SK-N-SH treated with all-trans-retinoic acid at 6 μM for 48 hours (cell line): Measurements from ENCODE around the gene LINGO3.

Experiments used
- ATAC-seq: fragments of 200-7000 bp; cut with Tn5 transposase; 3 replicates; pipeline ENCODE4 v1.9.1; 2020; ENCODE audit warnings: mild to moderate bottlenecking, moderate library complexity
- ARNTL ChIP-seq: fragments of 450-650 bp; formaldehyde crosslinking; IDR thresholded peaks from 2 replicates; pipeline ENCODE4 v1.5.0; 2020; ENCODE audit warnings: low read depth, mild to moderate bottlenecking, moderate library complexity, borderline replicate concordance
- BACH2 ChIP-seq: fragments of 250-450 bp; sonication (Bioruptor Pico); IDR thresholded peaks from 2 replicates; pipeline ENCODE4 v1.9.0; 2021; ENCODE audit warnings: mild to moderate bottlenecking, borderline replicate concordance
- CREB5 ChIP-seq: fragments of 250-450 bp; sonication (Bioruptor Pico); IDR thresholded peaks from 2 replicates; pipeline ENCODE4 v1.5.1; 2020; ENCODE audit warnings: low read depth, mild to moderate bottlenecking, moderate library complexity
- CSDC2 ChIP-seq: fragments of 250-450 bp; sonication (Bioruptor Pico); IDR thresholded peaks from 2 replicates; pipeline ENCODE4 v1.5.0; 2020; ENCODE audit warnings: mild to moderate bottlenecking, moderate library complexity
- CSRNP3 ChIP-seq: fragments of 250-450 bp; sonication (Bioruptor Pico); IDR thresholded peaks from 2 replicates; pipeline ENCODE4 v1.5.1; 2021; ENCODE audit warnings: mild to moderate bottlenecking, moderate library complexity
- ESRRG ChIP-seq: fragments of 250-450 bp; sonication (Bioruptor Pico); IDR thresholded peaks from 2 replicates; pipeline ENCODE4 v1.6.1; 2021; ENCODE audit warnings: mild to moderate bottlenecking
- GLIS3 ChIP-seq: fragments of 250-450 bp; sonication (Bioruptor Pico); IDR thresholded peaks from 2 replicates; pipeline ENCODE4 v1.5.0; 2020; ENCODE audit warnings: mild to moderate bottlenecking, moderate library complexity
- ISL1 ChIP-seq: fragments of 250-450 bp; sonication (Bioruptor Pico); IDR thresholded peaks from 2 replicates; pipeline ENCODE4 v2.1.2; 2022; ENCODE audit warnings: mild to moderate bottlenecking, moderate library complexity
- OSR1 ChIP-seq: fragments of 250-450 bp; sonication (Bioruptor Pico); IDR thresholded peaks from 2 replicates; pipeline ENCODE4 v1.8.0; 2022; ENCODE audit warnings: moderate library complexity, mild to moderate bottlenecking, inconsistent platforms
- POU6F1 ChIP-seq: fragments of 250-450 bp; sonication (Bioruptor Pico); IDR thresholded peaks from 2 replicates; pipeline ENCODE4 v1.8.0; 2021; ENCODE audit warnings: low read depth, mild to moderate bottlenecking, moderate library complexity, borderline replicate concordance
- PPARA ChIP-seq: fragments of 250-450 bp; sonication (Bioruptor Pico); IDR thresholded peaks from 2 replicates; pipeline ENCODE4 v1.5.0; 2020; ENCODE audit warnings: mild to moderate bottlenecking, borderline replicate concordance
- SNAI2 ChIP-seq: fragments of 250-450 bp; sonication (Bioruptor Pico); IDR thresholded peaks from 2 replicates; pipeline ENCODE4 v1.5.0; 2020; ENCODE audit warnings: mild to moderate bottlenecking, moderate library complexity
- TCF4 ChIP-seq: fragments of 250-450 bp; sonication (Bioruptor Pico); IDR thresholded peaks from 2 replicates; pipeline ENCODE4 v1.8.0; 2021; ENCODE audit warnings: mild to moderate bottlenecking, moderate library complexity, borderline replicate concordance
- TSHZ2 ChIP-seq: fragments of 250-450 bp; sonication (Bioruptor Pico); IDR thresholded peaks from 2 replicates; pipeline ENCODE4 v1.5.0; 2020; ENCODE audit warnings: mild to moderate bottlenecking, moderate library complexity
- ZC3H10 ChIP-seq: fragments of 250-450 bp; sonication (Bioruptor Pico); IDR thresholded peaks from 2 replicates; pipeline ENCODE4 v1.5.1; 2021; ENCODE audit warnings: mild to moderate bottlenecking, moderate library complexity
- ZFP3 ChIP-seq: fragments of 250-450 bp; sonication (Bioruptor Pico); IDR thresholded peaks from 2 replicates; pipeline ENCODE4 v1.5.0; 2020; ENCODE audit warnings: mild to moderate bottlenecking, moderate library complexity
- ZFP30 ChIP-seq: fragments of 450-650 bp; formaldehyde crosslinking; IDR thresholded peaks from 2 replicates; pipeline ENCODE4 v1.5.0; 2022; ENCODE audit warnings: mild to moderate bottlenecking, moderate library complexity
- ZNF565 ChIP-seq: fragments of 450-650 bp; formaldehyde crosslinking; conservative IDR thresholded peaks from 2 replicates; pipeline ENCODE4 v1.5.0; 2020; ENCODE audit warnings: low read depth, mild to moderate bottlenecking, moderate library complexity
- ZNF70 ChIP-seq: fragments of 450-650 bp; formaldehyde crosslinking; IDR thresholded peaks from 2 replicates; pipeline ENCODE4 v1.5.0; 2020; ENCODE audit warnings: mild to moderate bottlenecking, moderate library complexity
- ZNF8 ChIP-seq: fragments of 450-650 bp; formaldehyde crosslinking; IDR thresholded peaks from 2 replicates; pipeline ENCODE4 v1.5.0; 2020; ENCODE audit warnings: mild to moderate bottlenecking, moderate library complexity

The LINGO3 gene

GRCh38 chr19:2278459-2279158 is 29.3 kb downstream of the LINGO3 start:
- TF ChIP-seq ISL1 (CRISPR knock-in tag) = no peak
- no peak for TF ChIP-seq ZNF8 (CRISPR knock-in tag)
- TF ChIP-seq, all 23 proteins: peak for 0
- ATAC-seq = no peak

- ATAC-seq = no peak
- TF ChIP-seq ZFP3 (CRISPR knock-in tag) (no peak), CSDC2 (CRISPR knock-in tag) (no peak), OSR1 (CRISPR knock-in tag) (no peak), CREB5 (no peak), ZC3H10 (CRISPR knock-in tag) (no peak), ZFP30 (CRISPR knock-in tag) (no peak), BACH2 (CRISPR knock-in tag) (no peak), ESRRG (CRISPR knock-in tag) (no peak), GLIS3 (CRISPR knock-in tag) (no peak), ZNF565 (no peak), POU6F1 (CRISPR knock-in tag) (no peak), TCF4 (no peak), ZNF70 (CRISPR knock-in tag) (no peak), ZNF8 (CRISPR knock-in tag) (no peak), ARNTL (no peak)
Observed at GRCh38 chr19:2277138-2277537, 30.8 kb downstream of the LINGO3 start.

GRCh38 chr19:2276429-2276986 is 31.4 kb downstream of the LINGO3 start:
- ATAC-seq = no peak
- no peak for TF ChIP-seq SNAI2 (CRISPR knock-in tag)
- no peak for TF ChIP-seq ZFP30 (CRISPR knock-in tag)
- no peak for TF ChIP-seq ZNF8 (CRISPR knock-in tag)
- no peak for TF ChIP-seq ISL1 (CRISPR knock-in tag)
- TF ChIP-seq TSHZ2 (CRISPR knock-in tag) = no peak
- no peak for TF ChIP-seq ZNF70 (CRISPR knock-in tag)
- TF ChIP-seq POU6F1 (CRISPR knock-in tag) = no peak
- TF ChIP-seq GLIS3 (CRISPR knock-in tag) = no peak
- no peak for TF ChIP-seq ZC3H10 (CRISPR knock-in tag)
- TF ChIP-seq PPARA (CRISPR knock-in tag) = no peak

GRCh38 chr19:2275588-2276428 is 32.1 kb downstream of the LINGO3 start:
- no peak for TF ChIP-seq BACH2 (CRISPR knock-in tag)
- TF ChIP-seq ZNF565 = no peak
- TF ChIP-seq CSRNP3 (CRISPR knock-in tag) = no peak
- no peak for TF ChIP-seq ESRRG (CRISPR knock-in tag)
- TF ChIP-seq, all 23 proteins: peak for 0
- no peak for ATAC-seq
